HepG2 (cell line): ENCODE results near the gene PRRT1B. TPM values are rescaled to one million over a fixed set of nuclear protein-coding genes. Genes with fewer than 3 reads are reported as not detected.

ENCODE experiments used
- ATAC-seq: fragments of 200-7000 bp; cut with Tn5 transposase; 3 replicates; pipeline ENCODE4 v1.9.1; 2020; ENCODE audit warnings: mild to moderate bottlenecking, moderate library complexity
- BruUV-seq: library from RNA; stranded (reverse); fragments of 400-500 nt; replicated peaks from 2 replicates; lab custom pipeline; 2021; lab: Mats Ljungman, UMichigan
- CTCF ChIA-PET: fragments of 300-600 bp; formaldehyde crosslinking; extraction: SDS; loops from one replicate; lab custom pipeline; 2021; ENCODE audit warnings: low total read pairs, inconsistent platforms, low intra/inter-chr PET ratio; lab: Yijun Ruan, JAX
- POLR2A ChIA-PET: fragments of 350-600 bp; sonication (Branson Sonifier 250); formaldehyde crosslinking; loops from one replicate; lab custom pipeline; 2020; ENCODE audit warnings: antibody characterized with exemption, inconsistent platforms; lab: Yijun Ruan, JAX
- DNase-seq: peaks from one replicate; pipeline ENCODE4 v3.0.0-alpha.2; 2015; ENCODE audit warnings: low spot score
- FAIRE-seq: peaks from 3 replicates; lab custom pipeline; 2011; peaks lifted over from hg19 to GRCh38; lab: Jason Lieb, UNC
- H2AFZ ChIP-seq: one replicate; pipeline ENCODE4 v1.6.1; 2011; ENCODE audit warnings: low read length, inconsistent platforms
- H3K27ac ChIP-seq: fragments of 300-600 bp; 3 replicates; pipeline ENCODE4 v1.8.0; 2011; ENCODE audit warnings: mixed run types, mild to moderate bottlenecking, mixed read lengths, low read length, inconsistent platforms; ENCODE audit not compliant: insufficient read depth; ENCODE audit errors: extremely low read length
- H3K27me3 ChIP-seq, 2 experiments: fragments of 200-600 bp in 1 of 2; 2 replicates in 1 of 2; 3 replicates in 1 of 2; pipeline versions ENCODE4 v1.6.0 to v1.8.0; 2011; ENCODE audit warnings: low read length in 2 of 2, mild to moderate bottlenecking in 2 of 2, moderate library complexity in 2 of 2, inconsistent platforms in 1 of 2; ENCODE audit not compliant: insufficient read depth in 2 of 2, control insufficient read depth in 1 of 2
- H3K36me3 ChIP-seq, 2 experiments: fragments of 200-600 bp in 1 of 2; replicated peaks in 1 of 2; 2 replicates in 1 of 2; 3 replicates in 1 of 2; pipeline versions ENCODE4 v1.5.1 to v1.8.0; 2011; ENCODE audit warnings: low read length in 2 of 2, inconsistent platforms in 1 of 2; ENCODE audit not compliant: insufficient read depth in 2 of 2, control insufficient read depth in 1 of 2
- H3K4me1 ChIP-seq: 2 replicates; pipeline ENCODE4 v1.5.1; 2012; ENCODE audit warnings: low read length, inconsistent platforms; ENCODE audit not compliant: insufficient read depth
- H3K4me2 ChIP-seq: 2 replicates; pipeline ENCODE4 v1.6.0; 2011; ENCODE audit warnings: low read depth, low read length, inconsistent platforms
- H3K4me3 ChIP-seq, 3 experiments: fragments of 200-600 bp in 1 of 3; sonication (generic), shearing (Covaris generic) in 1 of 3; replicated peaks in 1 of 3; 2 replicates each; pipeline ENCODE4 v1.5.1; 2011 to 2016; ENCODE audit warnings: low read length in 3 of 3, inconsistent platforms in 2 of 3, low read depth in 2 of 3, mild to moderate bottlenecking in 2 of 3, control low read depth in 1 of 3, mixed read lengths in 1 of 3; ENCODE audit not compliant: insufficient read depth in 1 of 3
- H3K79me2 ChIP-seq: one replicate; pipeline ENCODE4 v1.6.1; 2011; ENCODE audit warnings: low read length, inconsistent platforms; ENCODE audit not compliant: insufficient read depth
- H3K9ac ChIP-seq: 2 replicates; pipeline ENCODE4 v1.6.0; 2011; ENCODE audit warnings: mild to moderate bottlenecking, low read depth, low read length, inconsistent platforms; ENCODE audit not compliant: insufficient read depth
- H3K9me3 ChIP-seq: 2 replicates; pipeline ENCODE4 v1.5.1; 2012; ENCODE audit warnings: mild to moderate bottlenecking, low read length
- H4K20me1 ChIP-seq: 2 replicates; pipeline ENCODE4 v1.6.0; 2011; ENCODE audit warnings: inconsistent platforms, mild to moderate bottlenecking, low read length, moderate library complexity; ENCODE audit not compliant: insufficient read depth
- ARNT ChIP-seq: fragments of 450-650 bp; IDR thresholded peaks from 2 replicates; pipeline ENCODE4 v1.6.1; 2017
- TCF12 ChIP-seq, 2 experiments: fragments of 450-650 bp in 1 of 2; sonication (generic) in 1 of 2; formaldehyde crosslinking in 1 of 2; IDR thresholded peaks; 2 replicates each; pipeline versions ENCODE4 v1.6.1 to v1.8.0; 2017 to 2022; ENCODE audit warnings: antibody characterized with exemption in 1 of 2, mild to moderate bottlenecking in 1 of 2, missing genetic modification reagents in 1 of 2, moderate library complexity in 1 of 2
- ZKSCAN5 ChIP-seq: sonication (generic); formaldehyde crosslinking; IDR thresholded peaks from 2 replicates; pipeline ENCODE4 v1.5.1; 2020; ENCODE audit warnings: mild to moderate bottlenecking, missing genetic modification reagents
- ZNF609 ChIP-seq: sonication (generic); formaldehyde crosslinking; IDR thresholded peaks from 2 replicates; pipeline ENCODE4 v1.4.0; 2020; ENCODE audit warnings: mild to moderate bottlenecking, missing genetic modification reagents, borderline replicate concordance
- WGBS: methylation state at CpG from one replicate; pipeline ENCODE4 v1.1.6; 2017; ENCODE audit warnings: low lambda C conversion rate; 5-methylcytosine and 5-hydroxymethylcytosine counted together
- in situ Hi-C: cut with HindIII; loops from 2 replicates; pipeline ENCODE4 v1.10.0; 2017; ENCODE audit warnings: low pct_unique_long_range_greater_than_20kb; ENCODE audit not compliant: extremely low pct_ligation_motif_present
- intact Hi-C: fragments of 100-400 bp; cut with micrococcal nuclease; formaldehyde crosslinking; loops from one replicate; pipeline ENCODE4 v1.10.0; 2022; ENCODE audit not compliant: unreplicated experiment
- polyA plus RNA-seq, 8 experiments: library from polyadenylated mRNA; depleted of rRNA in 3 of 8; stranded (reverse) in 7 of 8; unstranded in 1 of 8; fragments of >200 nt; fragmentation: Illumina TruSeq in 4 of 8; extraction: Trizol in 4 of 8; gene quantifications; 2 replicates each; pipeline versions ENCODE4 v1.2.1 to v1.2.3, GENCODE V29; 2011 to 2016; ENCODE audit warnings: low read depth in 4 of 8, missing spikeins in 1 of 8, mixed read lengths in 1 of 8; ENCODE audit not compliant: insufficient read depth in 1 of 8
- total RNA-seq, 5 experiments: library from RNA; depleted of rRNA; stranded (reverse); fragments of >200 nt; fragmentation: Illumina TruSeq; extraction: Trizol; gene quantifications; 2 replicates each; pipeline ENCODE4 v1.2.3, GENCODE V29; 2016; ENCODE audit warnings: low read depth in 1 of 5

PRRT1B gene
- total and polyA plus RNA-seq, 2 of the 13 experiments (the other 11 are each of a cell fraction or from before 2014, with no cell fraction given): not detected

GRCh38 chr9:131511416-131511815 is 33.9 kb upstream of the PRRT1B start (continued):
- TF ChIP-seq ZNF609 (no peak), ARNT (no peak)

- no peaks in the 10 kb centered on the region for H4K20me1 ChIP-seq
- ChIA-PET POLR2A (no interaction called here), CTCF (no interaction called here)
- in situ Hi-C loops (no loop called here), intact Hi-C loops (no loop called here)
- FAIRE-seq: no peak
- H3K9me3 ChIP-seq: no peaks in the 10 kb centered on the region
- H3K27ac ChIP-seq: no peak overlapping the region
- TF ChIP-seq ZKSCAN5 (CRISPR knock-in tag) (peak; percentile 72; the same call in 1 of the 2 replicates), TCF12 (IDR thresholded peaks at IDR 0.05) (no peak), TCF12 (CRISPR knock-in tag; IDR thresholded peaks at IDR 0.05) (no peak)
- no peak for DNase-seq
- ATAC-seq: no peak
- no TSS peak for BruUV-seq
- H3K36me3 ChIP-seq: peaks cover 19 to 51% of the 10 kb centered on the region in 2 experiments
- H3K27me3 ChIP-seq: no peaks in the 10 kb centered on the region
- 91% methylated on average over 6 of the region's 6 CpGs for WGBS
- peaks cover 7% of the 10 kb centered on the region for H3K4me1 ChIP-seq
- H3K9ac ChIP-seq: no peak overlapping the region
- no peak overlapping the region for H2AFZ ChIP-seq
- H3K79me2 ChIP-seq: no peaks in the 10 kb centered on the region
- no peak overlapping the region for H3K4me2 ChIP-seq
- H3K4me3 ChIP-seq: no peak overlapping the region
Measured at GRCh38 chr9:131511880-131512279, 33.4 kb upstream of the PRRT1B start.
